Astrocyte (in vitro differentiated cells and primary cell): Measurements from ENCODE around the gene BIK. TPM values are rescaled to one million over a fixed set of nuclear protein-coding genes. Genes with fewer than 3 reads are reported as not detected.
"Not testable (repeated sequence)": the region's sequence is repeated elsewhere in the genome, so short reads cannot be mapped to it uniquely, and the experiment has no call there.

Experiments
- DNase-seq: peaks from one replicate; pipeline ENCODE4 v3.0.0-alpha.2; 2010; ENCODE audit warnings: low read depth
- FAIRE-seq: peaks from 2 replicates; lab custom pipeline; 2011; peaks lifted over from hg19 to GRCh38; lab: Jason Lieb, UNC
- H2AFZ ChIP-seq: 2 replicates; pipeline ENCODE4 v1.6.0; 2012; ENCODE audit warnings: low read depth, low read length, inconsistent platforms
- H3K27ac ChIP-seq: 2 replicates; pipeline ENCODE4 v1.5.1; 2011; ENCODE audit warnings: low read depth, low read length, inconsistent platforms
- H3K27me3 ChIP-seq: 2 replicates; pipeline ENCODE4 v1.6.0; 2011; ENCODE audit warnings: low read length, inconsistent platforms; ENCODE audit not compliant: insufficient read depth
- H3K36me3 ChIP-seq: 2 replicates; pipeline ENCODE4 v1.5.1; 2011; ENCODE audit warnings: low read length, inconsistent platforms; ENCODE audit not compliant: insufficient read depth
- H3K4me1 ChIP-seq: 2 replicates; pipeline ENCODE4 v1.5.1; 2011; ENCODE audit warnings: low read length, inconsistent platforms; ENCODE audit not compliant: insufficient read depth
- H3K4me2 ChIP-seq: 2 replicates; pipeline ENCODE4 v1.6.0; 2012; ENCODE audit warnings: low read length, inconsistent platforms
- H3K4me3 ChIP-seq: 2 replicates; pipeline ENCODE4 v1.5.1; 2011; ENCODE audit warnings: low read depth, mild to moderate bottlenecking, low read length, inconsistent platforms; ENCODE audit not compliant: insufficient read depth
- H3K79me2 ChIP-seq: 2 replicates; pipeline ENCODE4 v1.6.0; 2012; ENCODE audit warnings: mild to moderate bottlenecking, low read length, inconsistent platforms; ENCODE audit not compliant: insufficient read depth
- H3K9ac ChIP-seq: 2 replicates; pipeline ENCODE4 v1.6.0; 2012; ENCODE audit warnings: mild to moderate bottlenecking, low read length, inconsistent platforms
- H3K9me3 ChIP-seq: 2 replicates; pipeline ENCODE4 v1.5.1; 2012; ENCODE audit warnings: low read depth, mild to moderate bottlenecking, low read length, inconsistent platforms; ENCODE audit not compliant: insufficient read depth
- H4K20me1 ChIP-seq: 2 replicates; pipeline ENCODE4 v1.6.0; 2012; ENCODE audit warnings: low read length, inconsistent platforms; ENCODE audit not compliant: insufficient read depth
- H3K27ac Mint-ChIP-seq: one replicate; pipeline ENCODE4 v1.8.0; 2021; ENCODE audit warnings: mild to moderate bottlenecking, mixed read lengths; ENCODE audit not compliant: unreplicated experiment
- H3K27me3 Mint-ChIP-seq: one replicate; pipeline ENCODE4 v1.8.0; 2021; ENCODE audit warnings: low read depth, mixed read lengths; ENCODE audit not compliant: unreplicated experiment
- H3K36me3 Mint-ChIP-seq: one replicate; pipeline ENCODE4 v1.8.0; 2021; ENCODE audit warnings: low read depth, mixed read lengths; ENCODE audit not compliant: unreplicated experiment
- H3K4me1 Mint-ChIP-seq: one replicate; pipeline ENCODE4 v1.8.0; 2021; ENCODE audit warnings: low read depth, mixed read lengths; ENCODE audit not compliant: unreplicated experiment
- H3K4me3 Mint-ChIP-seq: one replicate; pipeline ENCODE4 v1.8.0; 2021; ENCODE audit warnings: mild to moderate bottlenecking, moderate library complexity, mixed read lengths; ENCODE audit not compliant: unreplicated experiment
- H3K9me3 Mint-ChIP-seq: one replicate; pipeline ENCODE4 v1.8.0; 2021; ENCODE audit warnings: mild to moderate bottlenecking, mixed read lengths; ENCODE audit not compliant: unreplicated experiment
- CTCF ChIP-seq: IDR thresholded peaks from 2 replicates; pipeline ENCODE4 v1.5.1; 2011; ENCODE audit warnings: low read depth, mild to moderate bottlenecking, inconsistent platforms, low read length, moderate library complexity; ENCODE audit not compliant: insufficient read depth
- EZH2 ChIP-seq: IDR thresholded peaks from 2 replicates; pipeline ENCODE4 v1.6.1; 2012; ENCODE audit warnings: mild to moderate bottlenecking, low read length, inconsistent platforms; ENCODE audit not compliant: insufficient read depth
- total RNA-seq: library from RNA; stranded (reverse); gene quantifications from 2 replicates; pipeline ENCODE4 v1.2.1, GENCODE V29; 2021

BIK gene
- total RNA-seq, 1 donor from 2014 or later, result 0.32 TPM

GRCh38 chr22:43104950-43105349 lies 5.6 kb upstream of the BIK start:
- DNase-seq, H3K4me3 Mint-ChIP-seq, H3K9me3 ChIP-seq, H3K9me3 Mint-ChIP-seq, H3K4me2 ChIP-seq, H3K36me3 ChIP-seq, H3K4me1 ChIP-seq, H3K9ac ChIP-seq, H3K27ac Mint-ChIP-seq, H3K27ac ChIP-seq, H3K36me3 Mint-ChIP-seq, H3K79me2 ChIP-seq, H3K4me3 ChIP-seq, H4K20me1 ChIP-seq, FAIRE-seq, H2AFZ ChIP-seq: not testable (repeated sequence)
- Mint-ChIP-seq H3K27me3 (peaks cover 18% of the 10 kb centered on the region), H3K4me1 (peaks cover 12% of the 10 kb centered on the region)
- H3K27me3 ChIP-seq, result peaks cover 11% of the 10 kb centered on the region

GRCh38 chr22:43106302-43106701 lies 4.2 kb upstream of the BIK start:
- Histone ChIP-seq H4K20me1 (no peaks in the 10 kb centered on the region), H2AFZ (no peak overlapping the region), H3K4me3 (no peak overlapping the region), H3K79me2 (no peaks in the 10 kb centered on the region), H3K27me3 (peaks cover 24% of the 10 kb centered on the region), H3K9ac (no peak overlapping the region), H3K9me3 (no peaks in the 10 kb centered on the region), H3K4me1 (peaks cover 7% of the 10 kb centered on the region), H3K4me2 (no peak overlapping the region), H3K27ac (no peak overlapping the region), H3K36me3 (no peaks in the 10 kb centered on the region)
- Mint-ChIP-seq H3K4me1 (peaks cover 10% of the 10 kb centered on the region), H3K4me3 (no peak overlapping the region), H3K27ac (no peak overlapping the region), H3K36me3 (no peaks in the 10 kb centered on the region), H3K9me3 (no peaks in the 10 kb centered on the region), H3K27me3 (peaks cover 22% of the 10 kb centered on the region)
- no peak for FAIRE-seq
- TF ChIP-seq EZH2, result no peak
- no peak for TF ChIP-seq CTCF
- DNase-seq, result no peak

DNA sequence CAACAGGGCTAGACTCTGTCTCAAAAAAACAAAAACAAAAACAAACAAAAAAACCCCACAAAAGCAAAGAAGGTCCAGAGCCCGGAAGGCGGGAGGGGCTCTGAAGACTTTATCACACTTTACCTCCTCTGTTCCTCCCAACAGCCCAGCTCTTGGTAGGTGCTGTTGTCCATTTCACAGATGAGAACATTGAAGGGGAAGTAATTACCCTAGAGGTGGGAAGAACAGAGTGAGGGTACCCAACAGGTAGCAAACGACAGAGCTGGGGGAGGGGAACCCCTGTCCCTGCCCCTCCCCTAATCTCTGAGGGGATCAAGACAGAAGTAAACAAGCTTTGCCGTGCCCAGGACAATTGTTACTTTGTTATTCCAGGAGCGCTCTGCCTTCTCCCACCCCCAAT lies 1.0 kb upstream of the BIK start:
- no peaks in the 10 kb centered on the region for H4K20me1 ChIP-seq
- H3K27me3 ChIP-seq, result peaks cover 42% of the 10 kb centered on the region
- no peaks in the 10 kb centered on the region for H3K36me3 ChIP-seq
- H3K4me3 Mint-ChIP-seq, result no peak overlapping the region
- H3K27ac Mint-ChIP-seq, result no peak overlapping the region
- no peaks in the 10 kb centered on the region for H3K79me2 ChIP-seq
- peaks cover 43% of the 10 kb centered on the region for H3K27me3 Mint-ChIP-seq
- peaks cover 7% of the 10 kb centered on the region for H3K4me1 ChIP-seq
- TF ChIP-seq CTCF (no peak), EZH2 (no peak)
- no peaks in the 10 kb centered on the region for H3K9me3 Mint-ChIP-seq
- no peaks in the 10 kb centered on the region for H3K9me3 ChIP-seq
- H2AFZ ChIP-seq, result no peak overlapping the region
- H3K36me3 Mint-ChIP-seq, result no peaks in the 10 kb centered on the region
- DNase-seq (no peak), FAIRE-seq (no peak)
- H3K9ac ChIP-seq, result no peak overlapping the region
- no peaks in the 10 kb centered on the region for H3K4me1 Mint-ChIP-seq
- H3K27ac ChIP-seq, result no peak overlapping the region
- no peak overlapping the region for H3K4me3 ChIP-seq
- no peak overlapping the region for H3K4me2 ChIP-seq
